Heart left ventricle (tissue), 13 donors: Measurements from ENCODE around the gene VGLL4.

Experiments
- CTCF ChIP-seq, 12 donors: fragments of 200-600 bp; sonication (generic) in 4 of 12; IDR thresholded peaks; one replicate each; pipeline versions ENCODE4 v1.5.0 to v1.8.0; 2018 to 2022; ENCODE audit warnings: antibody characterized with exemption in 12 of 12, mild to moderate bottlenecking in 5 of 12
- POLR2A ChIP-seq, 2 donors: fragments of 450-650 bp; IDR thresholded peaks; one replicate each; pipeline ENCODE4 v1.6.1; 2017; ENCODE audit warnings: antibody characterized with exemption in 2 of 2, mild to moderate bottlenecking in 2 of 2, moderate library complexity in 2 of 2
- donor health status: ischemic (EF 13 %, LVEDD 7.1; RV severe dilation, severe dysfunction).
- donor health status: DM: no; HTN: yes; CAD: no.
- donor health status: DM: no; HTN: no; CAD: no.
- donor health status: ischemic (EF 25% LVEDD 6.9; RV normal size, moderate dysfunction).
- donor health status: ischemic (EF 25% LVEDD 5.7; RV mildly dilated, moderate dysfunction).
- donor health status: ischemic (EF 35%, LVEDD 5.7; RV mildly dilated, moderate dysfunction).
- donor health status: nonischemic (EF 11% LVEDD 7.7; RV severe dilation, severe dysfunction).
- donor health status: DM: yes; HTN: yes; CAD: no.
- donor health status: PGD.
- donor health status: ischemic (EF 29% LVEDD 5.4; RV normal size, mild dysfunction).
- donor health status: nonischemic (EF 23%, LVEDD 6.1; RV moderate dilation, normal function).

GRCh38 chr3:11558918-11559815 is 84.5 kb downstream of the VGLL4 start:
- no peak for TF ChIP-seq POLR2A (IDR thresholded peaks at IDR 0.05)
- TF ChIP-seq CTCF (IDR thresholded peaks at IDR 0.05), result no peak
